Activated CD4-positive, alpha-beta T cell treated with anti-CD3 and anti-CD28 coated beads, Interleukin-2, amount 10 ng/mL, durations not matched to agents 7 days and 5 days (primary cell): ENCODE results near the gene PPP1CA. TPM values are rescaled to one million over a fixed set of nuclear protein-coding genes. Genes with fewer than 3 reads are reported as not detected.
A peak's percentile ranks its signal among the peaks of the same experiment; 100 is the strongest.

Experiments
- CTCF ChIA-PET: fragments of 350-600 bp; sonication (Branson Sonifier 250); formaldehyde crosslinking; loops from one replicate; lab custom pipeline; 2021; ENCODE audit warnings: antibody characterized with exemption; lab: Charles Lee
- POLR2A ChIA-PET: fragments of 350-600 bp; sonication (Branson Sonifier 250); formaldehyde crosslinking; loops from one replicate; lab custom pipeline; 2021; ENCODE audit warnings: antibody characterized with exemption; lab: Charles Lee
- DNase-seq: peaks from one replicate; pipeline ENCODE4 v3.0.0-alpha.2; 2020
- H3K27ac Mint-ChIP-seq: one replicate; pipeline ENCODE4 v1.8.0; 2021; ENCODE audit warnings: mild to moderate bottlenecking, moderate library complexity, mixed read lengths
- H3K27me3 Mint-ChIP-seq: one replicate; pipeline ENCODE4 v1.8.0; 2021; ENCODE audit warnings: mixed read lengths
- H3K36me3 Mint-ChIP-seq: one replicate; pipeline ENCODE4 v1.8.0; 2021; ENCODE audit warnings: low read depth, mixed read lengths
- H3K4me1 Mint-ChIP-seq: one replicate; pipeline ENCODE4 v1.8.0; 2021; ENCODE audit warnings: mixed read lengths
- H3K4me3 Mint-ChIP-seq: one replicate; pipeline ENCODE4 v1.8.0; 2021; ENCODE audit warnings: mild to moderate bottlenecking, moderate library complexity, mixed read lengths
- H3K9me3 Mint-ChIP-seq: one replicate; pipeline ENCODE4 v1.8.0; 2021; ENCODE audit warnings: mixed read lengths
- total RNA-seq, 2 experiments: library from RNA; stranded (reverse); gene quantifications; one replicate each; pipeline ENCODE4 v1.2.3, GENCODE V29; 2021

Gene PPP1CA
- total RNA-seq, 2 experiments from 2014 or later = 301 to 331 TPM

DNA sequence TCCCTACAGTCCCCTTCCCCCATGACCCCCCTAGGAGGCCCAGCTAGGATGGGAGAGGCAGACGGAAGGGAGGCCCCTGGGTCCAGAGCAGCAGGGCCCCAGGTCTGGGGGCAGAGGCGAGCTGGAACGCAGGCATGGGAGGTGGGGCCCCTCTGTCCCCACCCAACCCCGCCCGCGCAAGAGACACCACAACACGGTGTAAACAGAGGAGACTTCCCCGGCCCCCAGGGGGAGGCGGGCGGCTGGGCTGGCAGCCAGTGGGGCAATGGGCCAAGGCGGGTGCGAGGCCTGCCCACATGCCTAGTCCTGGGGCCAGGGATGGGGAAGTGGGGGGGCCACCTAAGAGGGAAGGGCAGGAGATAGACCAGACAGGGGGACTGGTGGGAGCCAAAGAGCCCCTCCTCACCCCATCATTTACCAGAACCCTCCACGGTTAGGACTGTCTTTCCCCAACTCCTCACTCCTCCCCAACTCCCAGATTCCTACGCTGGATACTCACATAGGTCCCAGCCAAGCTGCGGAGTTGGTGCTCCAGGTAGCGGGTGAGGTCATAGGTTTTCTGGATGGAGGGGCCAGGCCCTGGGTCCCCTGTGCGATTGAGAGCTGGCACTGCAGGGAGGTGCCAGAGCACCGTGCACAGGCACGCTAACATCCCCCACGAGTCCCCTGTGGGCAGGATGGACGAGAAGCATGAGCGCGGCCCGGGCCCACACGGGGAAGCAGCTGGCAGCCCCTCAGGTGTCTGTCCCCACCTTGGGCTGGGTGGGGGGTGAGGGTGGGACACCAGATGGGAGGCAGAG is 34.5 kb downstream of the PPP1CA start:
- no peak for DNase-seq
- H3K4me1 Mint-ChIP-seq = peaks cover 47% of the 10 kb centered on the region
- H3K27me3 Mint-ChIP-seq = peaks cover 61% of the 10 kb centered on the region
- POLR2A ChIA-PET = no interaction called here
- H3K4me3 Mint-ChIP-seq = no peak overlapping the region
- H3K27ac Mint-ChIP-seq = no peak overlapping the region
- no peaks in the 10 kb centered on the region for H3K36me3 Mint-ChIP-seq
- H3K9me3 Mint-ChIP-seq = no peaks in the 10 kb centered on the region
- CTCF ChIA-PET = interaction anchor here (0.9 to 38.4 kb wide), 3 partner anchors 4 to 21 kb away, joined by 3 to 841 read pairs (median 841); partner anchors contain the start of genes CLCF1, POLD4, PPP1CA and RAD9A

DNA sequence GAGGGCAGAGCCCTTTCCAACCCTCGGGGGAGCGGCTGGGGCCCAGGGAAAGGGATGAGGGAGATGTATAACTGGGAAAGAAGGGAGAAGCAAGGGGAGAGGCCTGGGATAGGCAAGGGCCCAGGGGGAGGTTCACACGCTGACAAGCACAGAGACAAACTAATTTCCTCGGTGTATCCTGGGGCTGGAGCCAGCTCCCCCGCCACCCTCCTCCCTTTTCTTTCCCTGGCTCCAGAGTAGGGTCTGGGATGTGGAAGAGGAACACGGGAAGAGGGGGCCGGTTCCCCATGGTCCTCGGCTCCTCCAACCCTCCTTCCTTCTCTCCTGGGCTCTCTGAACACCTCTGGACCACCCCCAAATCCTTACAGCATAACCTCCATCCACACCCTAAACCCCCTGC is 35.1 kb downstream of the PPP1CA start:
- Mint-ChIP-seq H3K4me3 (no peak overlapping the region), H3K9me3 (no peaks in the 10 kb centered on the region), H3K4me1 (peaks cover 44% of the 10 kb centered on the region), H3K27me3 (peaks cover 60% of the 10 kb centered on the region), H3K36me3 (no peaks in the 10 kb centered on the region), H3K27ac (no peak overlapping the region)
- CTCF ChIA-PET = interaction anchor here (0.7 to 30.3 kb wide), 3 partner anchors 9 to 20 kb away, joined by 3 to 841 read pairs (median 3); partner anchors contain the start of genes CLCF1, PPP1CA, RAD9A and TBC1D10C
- DNase-seq = no peak
- POLR2A ChIA-PET = no interaction called here

DNA sequence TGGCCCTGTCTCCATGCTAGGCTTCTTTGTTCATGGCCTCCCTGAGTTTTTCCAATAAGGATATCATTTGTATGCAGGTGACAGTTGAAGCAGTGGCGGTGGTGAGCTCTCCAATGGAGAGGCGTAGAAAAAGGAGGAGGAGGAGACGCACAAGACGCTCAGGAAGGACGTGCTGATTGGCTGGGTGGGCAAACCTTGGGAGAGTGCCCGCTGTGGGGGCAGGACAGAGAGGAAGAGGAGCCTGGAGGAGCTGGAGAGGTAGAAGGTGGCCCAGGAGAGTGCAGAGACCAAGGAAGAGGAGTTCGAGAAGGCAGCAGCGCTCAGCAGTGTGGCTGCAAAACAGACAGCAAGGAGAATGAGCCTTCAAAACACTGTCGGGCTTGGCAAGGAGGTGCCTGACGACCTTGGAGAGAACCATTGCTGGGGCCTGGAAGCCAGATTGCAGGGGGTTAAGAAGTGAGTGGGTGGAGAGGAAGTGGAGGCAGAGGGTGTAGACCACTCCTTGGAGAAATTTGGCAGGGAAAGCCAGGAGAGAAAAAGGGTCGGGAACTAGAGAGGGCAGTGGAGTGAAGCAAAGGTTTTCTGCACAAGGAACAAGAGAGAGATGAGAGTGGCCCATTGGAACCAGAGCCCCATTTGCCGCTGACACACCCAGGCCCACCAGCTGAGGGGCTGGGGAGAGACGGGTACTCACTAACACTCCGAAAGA is 35.8 kb downstream of the PPP1CA start:
- no peaks in the 10 kb centered on the region for H3K9me3 Mint-ChIP-seq
- DNase-seq = no peak
- H3K36me3 Mint-ChIP-seq = no peaks in the 10 kb centered on the region
- H3K27me3 Mint-ChIP-seq = peaks cover 58% of the 10 kb centered on the region
- no peak overlapping the region for H3K27ac Mint-ChIP-seq
- peaks cover 41% of the 10 kb centered on the region for H3K4me1 Mint-ChIP-seq
- H3K4me3 Mint-ChIP-seq = no peak overlapping the region
- ChIA-PET CTCF (interaction anchor here (0.7 to 30.3 kb wide), 4 partner anchors 8 to 20 kb away, joined by 3 to 841 read pairs (median 24); partner anchors contain the start of genes CLCF1, POLD4, PPP1CA and RAD9A), POLR2A (no interaction called here)

DNA sequence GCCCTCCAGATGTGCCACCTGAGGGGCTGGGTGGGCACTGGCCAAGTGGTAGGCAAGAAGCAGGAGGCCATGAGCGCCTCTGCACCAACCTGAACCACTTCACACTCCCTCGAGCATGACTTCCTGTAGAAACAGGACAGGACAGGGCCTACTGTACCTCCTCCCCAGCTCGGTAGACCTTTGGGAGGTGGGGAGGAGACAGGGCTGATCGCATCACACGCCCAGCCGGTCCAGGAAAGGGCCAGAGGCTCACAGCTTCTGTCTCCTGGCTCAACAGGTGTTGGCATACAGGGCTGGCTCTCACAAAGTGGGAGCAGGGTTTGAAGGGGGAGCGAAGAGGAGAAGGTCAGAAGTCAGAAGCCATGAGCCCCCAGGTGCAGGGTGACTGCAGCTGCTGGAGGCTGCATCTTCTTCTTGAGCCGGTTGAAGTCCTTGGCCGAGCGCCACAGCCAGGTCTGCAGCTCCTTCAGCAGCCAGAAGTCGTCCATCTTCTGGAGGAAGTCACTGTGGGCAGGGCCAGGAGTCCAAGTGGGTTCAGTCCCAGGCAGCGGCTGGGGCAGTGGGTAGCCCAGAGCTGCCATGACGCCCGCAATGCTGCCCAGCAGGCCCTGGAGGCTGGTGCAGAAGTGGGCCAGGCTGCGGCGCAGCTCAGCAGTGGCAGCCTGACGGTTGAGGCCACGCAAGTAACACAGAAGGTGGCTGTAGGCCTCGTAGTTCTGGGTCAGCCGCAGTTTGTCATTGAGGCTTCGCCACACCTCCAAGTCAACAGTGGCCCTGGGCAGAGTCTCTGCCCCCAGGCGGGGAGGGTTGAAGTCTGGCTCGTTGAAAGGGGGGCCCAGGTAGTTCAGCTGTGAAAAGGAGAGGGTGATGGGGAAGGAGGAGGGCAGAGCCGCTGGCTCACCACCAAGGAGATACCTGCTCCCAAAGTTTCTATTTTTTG is 36.6 kb downstream of the PPP1CA start:
- no peak overlapping the region for H3K4me3 Mint-ChIP-seq
- ChIA-PET POLR2A (no interaction called here), CTCF (interaction anchor here (1.4 to 30.3 kb wide), 3 partner anchors 9 to 21 kb away, joined by 3 to 841 read pairs (median 44); partner anchors contain the start of genes CLCF1, POLD4, PPP1CA and RAD9A)
- H3K4me1 Mint-ChIP-seq = peaks cover 36% of the 10 kb centered on the region
- DNase-seq = no peak
- H3K9me3 Mint-ChIP-seq = no peaks in the 10 kb centered on the region
- H3K27me3 Mint-ChIP-seq = peaks cover 51% of the 10 kb centered on the region
- H3K27ac Mint-ChIP-seq = peak overlapping the region; percentile 60
- H3K36me3 Mint-ChIP-seq = no peaks in the 10 kb centered on the region

DNA sequence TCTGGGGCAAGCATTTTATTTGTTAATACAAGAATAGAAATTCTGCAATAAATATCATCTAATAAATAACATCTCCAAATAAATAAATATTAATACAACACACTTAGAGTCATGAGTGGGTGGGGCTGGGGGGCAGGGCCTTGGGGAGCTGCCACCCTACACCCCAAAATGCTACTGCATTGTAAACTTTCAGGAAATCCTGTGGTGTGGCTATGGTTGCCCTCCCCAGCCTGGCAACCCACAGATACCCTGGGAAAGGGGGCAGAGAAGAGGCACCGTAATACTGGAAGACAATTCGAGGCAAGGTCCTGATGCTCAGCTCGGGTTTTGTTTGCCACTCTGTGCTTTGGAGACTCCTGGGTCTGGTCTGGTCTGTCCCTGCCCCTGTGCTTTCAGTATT is 37.5 kb downstream of the PPP1CA start:
- no peak overlapping the region for H3K4me3 Mint-ChIP-seq
- H3K27me3 Mint-ChIP-seq = peaks cover 42% of the 10 kb centered on the region
- no peak for DNase-seq
- H3K36me3 Mint-ChIP-seq = no peaks in the 10 kb centered on the region
- H3K27ac Mint-ChIP-seq = no peak overlapping the region
- peaks cover 29% of the 10 kb centered on the region for H3K4me1 Mint-ChIP-seq
- POLR2A ChIA-PET = no interaction called here
- CTCF ChIA-PET = interaction anchor here (6.0 to 30.3 kb wide), 2 partner anchors 13 to 22 kb away, joined by 44 to 841 read pairs; partner anchors contain the start of genes CLCF1, POLD4, PPP1CA and RAD9A
- H3K9me3 Mint-ChIP-seq = no peaks in the 10 kb centered on the region

DNA sequence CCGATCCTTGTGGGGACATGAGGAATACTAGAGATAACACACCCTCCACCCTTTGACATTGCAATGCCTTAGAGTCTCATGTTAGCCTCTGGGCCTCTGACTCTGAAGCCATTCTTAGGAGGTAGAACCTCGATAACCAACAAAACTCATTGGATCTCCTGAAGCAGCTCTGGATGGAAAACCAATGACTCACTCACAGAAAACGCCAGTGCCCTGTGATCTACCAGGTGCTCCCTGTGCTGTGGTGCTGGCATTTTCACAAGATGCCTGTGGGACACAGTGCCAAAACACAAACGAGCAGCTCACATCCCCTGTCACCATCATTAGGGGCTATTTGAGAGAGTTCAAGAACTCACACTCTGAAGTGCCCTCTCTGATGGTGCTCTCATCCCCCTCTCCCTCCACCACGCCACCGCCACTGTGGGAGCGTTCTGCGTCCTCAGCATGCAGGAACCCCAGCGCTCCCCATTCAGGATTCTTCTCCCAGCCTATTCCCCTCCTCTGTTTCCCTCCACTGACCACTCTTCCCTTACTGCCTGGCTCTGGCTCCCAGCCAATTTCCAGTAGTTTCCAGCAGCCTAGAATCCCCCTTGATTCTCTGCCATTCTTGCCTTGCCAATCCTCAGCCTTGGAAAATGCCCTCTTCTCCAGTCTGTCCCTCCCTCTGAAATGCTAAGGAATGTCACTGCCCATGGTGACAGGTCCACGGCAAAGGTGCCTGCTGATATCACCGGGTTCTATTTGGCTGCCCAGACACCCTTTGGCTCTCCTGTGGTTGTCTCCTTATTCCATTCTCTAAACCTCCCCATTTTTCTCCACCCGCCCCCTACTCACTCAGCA is 43.6 kb downstream of the PPP1CA start:
- no peak overlapping the region for H3K4me3 Mint-ChIP-seq
- H3K36me3 Mint-ChIP-seq = no peaks in the 10 kb centered on the region
- no peak for DNase-seq
- peaks cover 25% of the 10 kb centered on the region for H3K4me1 Mint-ChIP-seq
- no peak overlapping the region for H3K27ac Mint-ChIP-seq
- POLR2A ChIA-PET = no interaction called here
- no peaks in the 10 kb centered on the region for H3K9me3 Mint-ChIP-seq
- CTCF ChIA-PET = interaction anchor here (1.0 to 30.3 kb wide), 5 partner anchors 8 to 150 kb away, joined by 3 to 841 read pairs (median 3); partner anchors contain the start of genes CDK2AP2, CLCF1, PPP1CA and RAD9A
- peaks cover 29% of the 10 kb centered on the region for H3K27me3 Mint-ChIP-seq

DNA sequence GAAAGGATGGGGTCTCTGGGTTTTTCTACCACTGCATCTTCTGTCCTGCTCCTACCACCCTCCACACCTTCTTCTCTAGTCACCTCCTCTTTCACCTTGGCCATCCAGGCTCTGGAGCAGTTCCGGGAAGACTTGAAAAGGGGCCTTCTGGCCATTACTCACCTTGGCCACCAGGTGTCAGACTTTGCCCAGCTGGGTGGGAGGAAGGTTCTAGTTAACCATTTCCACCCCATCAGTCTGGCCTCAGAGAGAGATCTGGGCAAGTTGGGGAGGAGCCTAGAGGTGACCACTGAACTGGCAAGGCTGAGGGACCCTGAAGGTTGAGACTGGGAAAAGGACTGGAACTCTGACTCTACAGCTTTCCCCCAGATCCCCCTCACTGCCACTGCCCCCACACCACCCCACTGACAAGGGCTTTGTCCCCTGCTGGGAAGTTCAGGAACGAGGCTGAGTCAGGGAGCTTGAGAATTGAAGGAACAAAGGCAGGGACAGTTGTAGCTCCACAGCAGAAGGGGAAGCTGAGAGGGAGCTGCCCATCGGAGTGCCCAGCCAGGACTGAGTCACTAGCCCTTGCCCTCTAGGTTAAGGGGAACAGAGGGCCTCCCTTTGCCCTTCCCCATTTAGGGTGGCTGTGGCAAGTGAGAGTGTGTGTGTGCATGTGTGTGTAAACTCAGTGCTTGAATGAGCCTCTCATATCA is 44.6 kb downstream of the PPP1CA start:
- Mint-ChIP-seq H3K27ac (peak overlapping the region; percentile 79), H3K9me3 (no peaks in the 10 kb centered on the region), H3K4me3 (peak overlapping the region; percentile 28), H3K36me3 (peaks cover 3% of the 10 kb centered on the region), H3K4me1 (peaks cover 26% of the 10 kb centered on the region), H3K27me3 (peaks cover 19% of the 10 kb centered on the region)
- peak; percentile 79 for DNase-seq
- POLR2A ChIA-PET = no interaction called here
- CTCF ChIA-PET = interaction anchor here (0.6 to 30.3 kb wide), 14 partner anchors 11 to 335 kb away, joined by 3 to 841 read pairs (median 3); partner anchors contain the start of genes CDK2AP2, CLCF1, PPP1CA and RAD9A

DNA sequence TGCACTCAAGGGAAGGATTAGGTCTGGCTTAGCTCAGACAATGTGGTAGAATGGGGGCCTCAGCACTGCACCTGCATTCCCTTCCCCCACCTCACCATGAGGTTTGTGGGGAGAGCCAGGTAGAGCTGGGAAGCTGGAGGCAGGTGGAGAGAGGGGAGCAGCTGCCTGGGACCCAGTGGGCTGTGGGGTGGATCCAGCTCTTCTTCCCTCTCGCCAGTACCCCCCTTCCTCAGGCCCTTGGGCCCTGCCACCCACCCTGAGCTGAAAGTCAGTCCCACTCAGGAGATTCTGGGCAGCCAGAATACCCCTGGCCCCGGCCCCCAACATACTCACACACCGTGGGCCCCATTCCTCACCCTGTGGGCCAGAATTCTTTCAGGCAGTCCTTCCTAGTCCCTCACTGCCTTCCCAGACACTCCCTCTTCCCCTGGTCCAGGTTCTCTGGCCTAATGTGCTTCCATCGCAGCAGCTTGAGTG is 45.2 kb downstream of the PPP1CA start:
- CTCF ChIA-PET = interaction anchor here (0.9 to 30.3 kb wide), 12 partner anchors 9 to 334 kb away, joined by 3 to 841 read pairs (median 3); partner anchors contain the start of genes CLCF1, PPP1CA, RAD9A and TBC1D10C
- POLR2A ChIA-PET = no interaction called here
- Mint-ChIP-seq H3K27me3 (peaks cover 15% of the 10 kb centered on the region), H3K4me3 (peak overlapping the region; percentile 28), H3K36me3 (peaks cover 3% of the 10 kb centered on the region), H3K9me3 (no peaks in the 10 kb centered on the region), H3K27ac (peak overlapping the region; percentile 79), H3K4me1 (peaks cover 30% of the 10 kb centered on the region)
- DNase-seq = no peak

DNA sequence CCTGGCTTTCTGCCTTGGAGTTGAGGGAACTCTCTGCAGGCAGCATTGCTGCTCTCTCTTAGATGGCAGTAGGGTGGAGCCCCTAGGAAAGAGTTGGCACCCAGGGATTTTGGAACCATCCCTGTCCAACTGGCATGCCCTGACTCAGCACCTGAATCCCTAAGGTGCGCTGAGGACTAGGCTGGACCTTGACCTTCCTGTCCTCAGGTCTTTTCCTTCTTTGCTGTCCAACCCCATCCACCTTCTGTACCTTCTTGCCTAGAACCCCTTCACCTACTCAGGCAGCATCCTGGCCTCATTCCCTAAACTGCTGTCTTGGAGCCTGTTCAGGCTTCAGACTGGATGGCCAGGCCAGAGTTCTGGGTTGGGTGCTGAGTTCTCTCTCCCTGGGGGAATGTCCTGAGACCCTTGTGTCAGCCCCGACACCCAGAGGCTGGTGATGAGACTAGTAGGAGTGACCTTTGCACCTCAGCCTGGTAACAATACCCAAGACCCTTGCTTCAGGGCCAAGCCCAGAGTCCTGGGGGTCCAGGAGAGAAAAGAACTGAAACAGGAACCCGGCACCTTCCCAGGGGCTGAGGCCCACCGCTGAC is 45.8 kb downstream of the PPP1CA start:
- Mint-ChIP-seq H3K9me3 (no peaks in the 10 kb centered on the region), H3K4me3 (no peak overlapping the region), H3K36me3 (peaks cover 8% of the 10 kb centered on the region), H3K4me1 (peaks cover 35% of the 10 kb centered on the region), H3K27me3 (peaks cover 12% of the 10 kb centered on the region), H3K27ac (peak overlapping the region; percentile 72)
- POLR2A ChIA-PET = no interaction called here
- CTCF ChIA-PET = interaction anchor here (1.4 to 30.3 kb wide), 5 partner anchors 10 to 291 kb away, joined by 3 to 841 read pairs (median 4); partner anchors contain the start of genes CLCF1, PPP1CA, RAD9A and TBC1D10C
- no peak for DNase-seq

DNA sequence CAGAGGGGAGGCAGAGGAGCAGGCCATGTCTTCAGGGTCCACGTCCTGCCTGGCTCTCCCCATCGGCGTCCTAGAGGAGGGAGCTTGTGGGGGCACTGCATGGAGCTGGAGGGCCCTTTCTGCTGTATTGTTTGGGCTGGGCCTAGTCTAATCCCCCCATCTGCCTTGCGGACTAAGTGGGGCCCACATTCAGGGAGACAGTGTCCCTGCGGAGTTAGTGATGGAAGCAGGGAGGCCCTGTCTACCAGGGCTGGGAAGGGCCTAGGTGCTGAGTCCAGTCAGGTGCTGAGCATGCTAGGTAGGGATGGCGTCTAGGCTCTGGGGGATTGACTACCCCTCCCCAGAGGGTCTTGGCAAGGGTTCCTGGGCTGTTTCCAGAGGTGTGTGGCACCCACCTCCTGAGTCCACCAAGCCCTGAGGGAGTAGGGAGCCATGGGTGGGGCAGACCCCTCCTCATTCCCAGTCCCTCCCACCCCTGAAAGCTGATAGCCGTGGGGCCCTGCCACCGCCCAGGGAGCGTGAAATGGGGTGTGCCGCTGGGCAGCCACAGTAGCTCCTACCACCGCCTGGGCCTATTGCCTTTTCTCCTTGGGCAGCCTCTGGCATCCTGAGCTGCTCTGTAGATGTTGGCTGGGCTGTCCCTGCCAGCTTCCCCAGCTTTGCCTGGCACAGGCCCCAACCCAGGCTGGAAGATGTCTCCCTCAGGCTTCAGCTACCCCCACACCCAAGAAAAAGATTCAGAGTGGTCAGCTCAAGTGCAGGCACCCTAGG is 46.5 kb downstream of the PPP1CA start:
- ChIA-PET CTCF (interaction anchor here (1.0 to 30.3 kb wide), 5 partner anchors 9 to 292 kb away, joined by 3 to 841 read pairs (median 3); partner anchors contain the start of genes CLCF1, PPP1CA, RAD9A and TBC1D10C), POLR2A (no interaction called here)
- no peaks in the 10 kb centered on the region for H3K9me3 Mint-ChIP-seq
- peaks cover 36% of the 10 kb centered on the region for H3K4me1 Mint-ChIP-seq
- DNase-seq = no peak
- H3K36me3 Mint-ChIP-seq = peaks cover 8% of the 10 kb centered on the region
- peaks cover 12% of the 10 kb centered on the region for H3K27me3 Mint-ChIP-seq
- peak overlapping the region; percentile 99 for H3K27ac Mint-ChIP-seq
- H3K4me3 Mint-ChIP-seq = peak overlapping the region; percentile 7
